SK-N-SH (cell line): ENCODE results near the gene CNTD1. TPM values are rescaled to one million over a fixed set of nuclear protein-coding genes. Genes with fewer than 3 reads are reported as not detected.
A peak's percentile ranks its signal among the peaks of the same experiment; 100 is the strongest.

Experiments
- CTCF ChIA-PET: fragments of 300-600, 350-600 bp; formaldehyde crosslinking; extraction: SDS; loops from one replicate; lab custom pipeline; 2021; lab: Yijun Ruan, JAX
- POLR2A ChIA-PET: fragments of 350-600 bp; sonication (Branson Sonifier 250); formaldehyde crosslinking; extraction: SDS; loops from one replicate; lab custom pipeline; 2020; ENCODE audit warnings: antibody characterized with exemption, inconsistent platforms; lab: Yijun Ruan, JAX
- DNase-seq: peaks from one replicate; pipeline ENCODE4 v3.0.0; 2012
- H2AFZ ChIP-seq: fragments of 200-600 bp; sonication (generic); 2 replicates; pipeline ENCODE4 v1.8.1; 2016; ENCODE audit warnings: antibody characterized with exemption, mild to moderate bottlenecking, low read depth
- H3F3A ChIP-seq: fragments of 200-600 bp; sonication (generic); replicated peaks from 2 replicates; pipeline ENCODE3; 2016; ENCODE audit warnings: antibody characterized with exemption, mild to moderate bottlenecking; ENCODE audit not compliant: insufficient read depth
- H3K27ac ChIP-seq, 2 experiments: fragments of 200-500 bp in 1 of 2; fragments of 200-600 bp in 1 of 2; sonication (Bioruptor generic) in 1 of 2; sonication (generic), shearing (Covaris generic) in 1 of 2; 2 replicates each; pipeline versions ENCODE4 v1.5.1 to v1.6.1; 2014 to 2016; ENCODE audit warnings: low read depth in 2 of 2, inconsistent platforms in 1 of 2, low read length in 1 of 2, mild to moderate bottlenecking in 1 of 2, mixed read lengths in 1 of 2
- H3K27me3 ChIP-seq: fragments of 200-600 bp; sonication (generic), shearing (Covaris generic); 2 replicates; pipeline ENCODE4 v1.6.1; 2016; ENCODE audit warnings: mixed run types; ENCODE audit not compliant: insufficient read depth
- H3K36me3 ChIP-seq, 2 experiments: fragments of 200-500 bp in 1 of 2; fragments of 200-600 bp in 1 of 2; sonication (Bioruptor generic) in 1 of 2; sonication (generic) in 1 of 2; replicated peaks in 1 of 2; 2 replicates each; pipeline versions ENCODE3 to v1.5.1; 2014 to 2016; ENCODE audit warnings: low read length in 1 of 2, mild to moderate bottlenecking in 1 of 2; ENCODE audit not compliant: insufficient read depth in 2 of 2, control insufficient read depth in 1 of 2
- H3K4me1 ChIP-seq, 2 experiments: fragments of 200-500 bp in 1 of 2; fragments of 200-600 bp in 1 of 2; sonication (Bioruptor generic) in 1 of 2; sonication (generic), shearing (Covaris generic) in 1 of 2; 2 replicates each; pipeline versions ENCODE4 v1.5.1 to v1.6.1; 2014 to 2016; ENCODE audit warnings: low read depth in 1 of 2, low read length in 1 of 2, mixed run types in 1 of 2; ENCODE audit not compliant: insufficient read depth in 2 of 2, control insufficient read depth in 1 of 2
- H3K4me2 ChIP-seq: fragments of 200-600 bp; sonication (generic), shearing (Covaris generic); 2 replicates; pipeline ENCODE4 v1.6.1; 2017; ENCODE audit warnings: mixed run types
- H3K4me3 ChIP-seq, 2 experiments: fragments of 200-500 bp in 1 of 2; fragments of 200-600 bp in 1 of 2; sonication (Bioruptor generic) in 1 of 2; sonication (generic), shearing (Covaris generic) in 1 of 2; 2 replicates each; pipeline versions ENCODE4 v1.5.1 to v1.8.1; 2014 to 2016; ENCODE audit warnings: low read depth in 2 of 2, inconsistent platforms in 1 of 2, low read length in 1 of 2, mild to moderate bottlenecking in 1 of 2, mixed read lengths in 1 of 2, moderate library complexity in 1 of 2
- H3K79me2 ChIP-seq: fragments of 200-600 bp; sonication (generic); 2 replicates; pipeline ENCODE4 v1.8.1; 2017; ENCODE audit warnings: mild to moderate bottlenecking; ENCODE audit not compliant: insufficient read depth
- H3K9ac ChIP-seq: fragments of 200-600 bp; sonication (generic); 2 replicates; pipeline ENCODE4 v1.6.1; 2017; ENCODE audit warnings: mixed run types
- H3K9me2 ChIP-seq: fragments of 200-600 bp; sonication (generic); 2 replicates; pipeline ENCODE4 v1.6.1; 2017; ENCODE audit warnings: mixed run types
- H3K9me3 ChIP-seq: fragments of 200-600 bp; sonication (generic); 2 replicates; pipeline ENCODE4 v1.6.1; 2017; ENCODE audit warnings: mixed run types, mild to moderate bottlenecking, moderate library complexity
- H4K20me1 ChIP-seq: fragments of 200-600 bp; sonication (generic); 2 replicates; pipeline ENCODE4 v1.6.1; 2017; ENCODE audit warnings: mild to moderate bottlenecking, mixed run types; ENCODE audit not compliant: insufficient read depth
- CHD2 ChIP-seq: fragments of 150-350 bp; IDR thresholded peaks from 2 replicates; pipeline ENCODE4 v1.6.1; 2018; ENCODE audit warnings: low read length; ENCODE audit not compliant: partially characterized antibody
- CTCF ChIP-seq: fragments of 200-600 bp; sonication (generic); IDR thresholded peaks from 2 replicates; pipeline ENCODE4 v1.6.1; 2017; ENCODE audit warnings: antibody characterized with exemption, mild to moderate bottlenecking, moderate library complexity
- ELF1 ChIP-seq: IDR thresholded peaks from 2 replicates; pipeline ENCODE4 v1.4.0; 2012
- EP300 ChIP-seq, 2 experiments: IDR thresholded peaks; 2 replicates each; pipeline versions ENCODE4 v1.4.0 to v1.6.1; 2012; ENCODE audit warnings: borderline replicate concordance in 1 of 2, low read depth in 1 of 2, low read length in 1 of 2
- FOXM1 ChIP-seq: IDR thresholded peaks from 2 replicates; pipeline ENCODE4 v1.4.0; 2012; ENCODE audit warnings: low read depth, mild to moderate bottlenecking
- GABPA ChIP-seq: IDR thresholded peaks from 2 replicates; pipeline ENCODE4 v1.4.0; 2012; ENCODE audit warnings: low read depth, mild to moderate bottlenecking
- IRF3 ChIP-seq: fragments of 150-350 bp; IDR thresholded peaks from 2 replicates; pipeline ENCODE4 v1.6.1; 2016; ENCODE audit warnings: mild to moderate bottlenecking, low read depth, low read length
- MXI1 ChIP-seq: IDR thresholded peaks from 2 replicates; pipeline ENCODE4 v1.6.1; 2012; ENCODE audit warnings: mild to moderate bottlenecking, low read depth, low read length, improper control_type of control experiment
- RCOR1 ChIP-seq: fragments of 150-350 bp; IDR thresholded peaks from 2 replicates; pipeline ENCODE4 v1.6.1; 2017; ENCODE audit warnings: antibody characterized with exemption, low read length
- RXRA ChIP-seq: IDR thresholded peaks from 2 replicates; pipeline ENCODE4 v1.4.0; 2012; ENCODE audit warnings: low read depth, mild to moderate bottlenecking, borderline replicate concordance
- TCF12 ChIP-seq: IDR thresholded peaks from 2 replicates; pipeline ENCODE4 v1.4.0; 2012
- USF2 ChIP-seq: fragments of 150-350 bp; IDR thresholded peaks from 2 replicates; pipeline ENCODE4 v1.6.1; 2017; ENCODE audit warnings: antibody characterized with exemption, low read length, low read depth, borderline replicate concordance
- WGBS: methylation state at CpG from one replicate; pipeline ENCODE4 v1.1.6; 2017; ENCODE audit warnings: low lambda C conversion rate; 5-methylcytosine and 5-hydroxymethylcytosine counted together
- polyA plus RNA-seq, 3 experiments: library from polyadenylated mRNA; depleted of rRNA; stranded (reverse); fragments of >200 nt; gene quantifications; 2 replicates each; pipeline ENCODE4 v1.2.3, GENCODE V29; 2012

Gene CNTD1
- polyA plus RNA-seq, 1 of the 3 experiments (the other 2 are of a cell fraction), result not detected

GRCh38 chr17:42783062-42783790, 15.4 kb upstream of the CNTD1 start (continued):
- peak in 1 of 2 experiments; percentile 67; a peak in 1 of 4 replicates for TF ChIP-seq EP300 (IDR thresholded peaks at IDR 0.05; ENCODE audit: borderline replicate concordance in 1 of 2, low read depth in 1 of 2, low read length in 1 of 2)
- peak; percentile 83 for TF ChIP-seq TCF12

GRCh38 chr17:42783791-42784138, 14.9 kb upstream of the CNTD1 start:
- Histone ChIP-seq H3K9me3 (no peaks in the 10 kb centered on the region), H3K9me2 (no peaks in the 10 kb centered on the region), H3K79me2 (peaks cover 49% of the 10 kb centered on the region), H3K4me1 (peaks cover 14% of the 10 kb centered on the region in 2 experiments; a peak in 3 of 4 replicates), H3K27ac (peak overlapping the region in 1 of 2 experiments; percentile 58; a peak in 1 of 4 replicates), H3K4me3 (no peak overlapping the region; a peak in 1 of 4 replicates), H2AFZ (no peak overlapping the region)
- 82% methylated on average over 22 of the region's 22 CpGs for WGBS
- TF ChIP-seq USF2 (no peak), CTCF (no peak), IRF3 (no peak), CHD2 (no peak), GABPA (no peak), ELF1 (no peak), FOXM1 (no peak), MXI1 (no peak), RCOR1 (no peak), RXRA (no peak)
- TF ChIP-seq, all 33 proteins: peak for 0
- Histone ChIP-seq H3K27me3 (no peaks in the 10 kb centered on the region), H4K20me1 (no peaks in the 10 kb centered on the region), H3F3A (peaks cover 4% of the 10 kb centered on the region), H3K36me3 (peaks cover 10 to 15% of the 10 kb centered on the region in 2 experiments), H3K9ac (no peak overlapping the region), H3K4me2 (peak overlapping the region; percentile 98)
- POLR2A ChIA-PET, result no interaction called here
- no peak for DNase-seq
- CTCF ChIA-PET, result no interaction called here
